ENCODE results near the gene NTN1.

Gene NTN1

GRCh38 chr17:9120471-9120870 is 99.2 kb downstream of the NTN1 start:
- no peak for DNase-seq (ENCODE audit: low spot score)

GRCh38 chr17:9121186-9121820 is 100.0 kb downstream of the NTN1 start:
- DNase-seq (ENCODE audit: low spot score) (no peak), FAIRE-seq (no peak)

More at GRCh38 chr17:9120471-9120870, 99.2 kb downstream of the NTN1 start:
- FAIRE-seq, result no peak

- FAIRE-seq (no peak), DNase-seq (ENCODE audit: low spot score) (no peak)
These were observed 102.6 kb downstream of the NTN1 start for GRCh38 chr17:9123594-9124553.

GRCh38 chr17:9124554-9124935 is 103.2 kb downstream of the NTN1 start:
- FAIRE-seq (no peak), DNase-seq (ENCODE audit: low spot score) (no peak)

- DNase-seq (ENCODE audit: low spot score), result no peak
- FAIRE-seq, result no peak
These were observed 104.4 kb downstream of the NTN1 start for GRCh38 chr17:9125722-9126121.

- FAIRE-seq (no peak), DNase-seq (ENCODE audit: low spot score) (no peak)
These were observed 106.0 kb downstream of the NTN1 start for GRCh38 chr17:9127340-9127739.

GRCh38 chr17:9131371-9131770 is 110.1 kb downstream of the NTN1 start:
- FAIRE-seq, result no peak

GRCh38 chr17:9132291-9132690 is 111.0 kb downstream of the NTN1 start:
- DNase-seq (ENCODE audit: low spot score) (no peak), FAIRE-seq (no peak)

More at GRCh38 chr17:9131371-9131770, 110.1 kb downstream of the NTN1 start:
- DNase-seq (ENCODE audit: low spot score), result no peak

GRCh38 chr17:9132944-9133610 is 111.8 kb downstream of the NTN1 start:
- no peak for FAIRE-seq
- no peak for DNase-seq (ENCODE audit: low spot score)

- no peak for DNase-seq (ENCODE audit: low spot score)
- no peak for FAIRE-seq
These were observed 116.9 kb downstream of the NTN1 start for GRCh38 chr17:9138161-9138717.

- DNase-seq (ENCODE audit: low spot score), result no peak
- no peak for FAIRE-seq
These were observed 118.4 kb downstream of the NTN1 start for GRCh38 chr17:9139695-9140094.

- FAIRE-seq, result no peak
- DNase-seq (ENCODE audit: low spot score), result no peak
These were observed 119.5 kb downstream of the NTN1 start for GRCh38 chr17:9140550-9141424.

- DNase-seq (ENCODE audit: low spot score), result no peak
- FAIRE-seq, result no peak
These were observed 120.1 kb downstream of the NTN1 start for GRCh38 chr17:9141425-9141753.

- no peak for FAIRE-seq
- DNase-seq (ENCODE audit: low spot score), result no peak
These were observed 121.6 kb downstream of the NTN1 start for GRCh38 chr17:9142772-9143494.

GRCh38 chr17:9144502-9145249 is 123.4 kb downstream of the NTN1 start:
- no peak for FAIRE-seq
- no peak for DNase-seq (ENCODE audit: low spot score)

- FAIRE-seq, result no peak
- DNase-seq (ENCODE audit: low spot score), result no peak
These were observed 124.8 kb downstream of the NTN1 start for GRCh38 chr17:9146064-9146463.

- FAIRE-seq (no peak), DNase-seq (ENCODE audit: low spot score) (no peak)
These were observed 127.7 kb downstream of the NTN1 start for GRCh38 chr17:9148905-9149525.

- DNase-seq (ENCODE audit: low spot score) (no peak), FAIRE-seq (no peak)
These were observed 129.3 kb downstream of the NTN1 start for GRCh38 chr17:9150446-9151090.

- DNase-seq (ENCODE audit: low spot score) (no peak), FAIRE-seq (no peak)
These were observed 129.8 kb downstream of the NTN1 start for GRCh38 chr17:9151091-9151490.
